Effector memory CD4-positive, alpha-beta T cell (primary cell): ENCODE data around the gene XG.
"Not testable (repeated sequence)": the region's sequence is repeated elsewhere in the genome, so short reads cannot be mapped to it uniquely, and the experiment has no call there.

Experiments used
- DNase-seq, 3 donors: peaks; one replicate each; pipeline ENCODE4 v3.0.0-alpha.2; 2020
- H3K27ac ChIP-seq: 2 replicates; pipeline ENCODE4 v1.7.0; 2013; ENCODE audit warnings: mild to moderate bottlenecking, low read length, moderate library complexity; ENCODE audit not compliant: insufficient read depth, poor library complexity, severe bottlenecking
- H3K27me3 ChIP-seq: replicated peaks from 2 replicates; pipeline ENCODE4 v1.7.0; 2013; ENCODE audit warnings: mild to moderate bottlenecking, low read length; ENCODE audit not compliant: insufficient read depth, control insufficient read depth, poor library complexity, severe bottlenecking
- H3K36me3 ChIP-seq: 2 replicates; pipeline ENCODE4 v1.7.0; 2013; ENCODE audit warnings: mild to moderate bottlenecking, low read length, moderate library complexity; ENCODE audit not compliant: control insufficient read depth, insufficient read depth
- H3K4me1 ChIP-seq: 2 replicates; pipeline ENCODE4 v1.7.0; 2013; ENCODE audit warnings: low read length, mild to moderate bottlenecking; ENCODE audit not compliant: control insufficient read depth, insufficient read depth, poor library complexity, severe bottlenecking
- H3K4me3 ChIP-seq: 2 replicates; pipeline ENCODE4 v1.7.0; 2013; ENCODE audit warnings: low read length, low read depth, mild to moderate bottlenecking; ENCODE audit not compliant: insufficient read depth, poor library complexity, severe bottlenecking
- H3K9me3 ChIP-seq: 2 replicates; pipeline ENCODE4 v1.7.0; 2013; ENCODE audit warnings: mild to moderate bottlenecking, low read length, moderate library complexity; ENCODE audit not compliant: control insufficient read depth

The XG gene

DNA sequence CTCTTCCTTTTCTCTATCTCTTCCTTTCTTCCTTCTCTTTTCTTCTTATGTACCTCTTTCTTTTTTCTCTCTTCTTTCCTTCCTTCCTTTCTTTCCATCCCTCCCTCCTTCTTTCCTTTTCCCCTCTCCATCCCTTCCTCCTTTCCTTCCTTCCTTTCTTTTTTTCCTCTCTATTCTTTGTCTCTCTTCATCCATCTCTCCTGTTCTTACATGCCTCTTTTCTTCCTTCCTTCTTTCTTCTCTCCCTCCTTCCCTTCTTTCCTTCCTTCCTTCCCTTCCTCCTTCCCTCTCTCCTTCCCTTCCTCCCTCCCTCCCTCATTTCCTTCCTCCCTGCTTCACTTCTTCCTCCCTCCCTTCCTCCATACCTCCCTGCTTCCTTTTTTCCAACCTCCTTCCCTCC is 19.2 kb upstream of the XG start:
- H3K9me3 ChIP-seq: no peaks in the 10 kb centered on the region
- H3K4me1 ChIP-seq: no peaks in the 10 kb centered on the region
- H3K36me3 ChIP-seq: peaks cover 46% of the 10 kb centered on the region
- H3K27me3 ChIP-seq: no peaks in the 10 kb centered on the region
- no peak overlapping the region for H3K4me3 ChIP-seq
- H3K27ac ChIP-seq: no peak overlapping the region
- DNase-seq: no peak

- Histone ChIP-seq H3K27me3 (no peaks in the 10 kb centered on the region), H3K27ac (no peak overlapping the region), H3K9me3 (no peaks in the 10 kb centered on the region), H3K4me3 (no peak overlapping the region), H3K4me1 (no peaks in the 10 kb centered on the region), H3K36me3 (peaks cover 48% of the 10 kb centered on the region)
- DNase-seq: no peak
Measured at GRCh38 chrX:2733286-2733685, 18.6 kb upstream of the XG start.

DNA sequence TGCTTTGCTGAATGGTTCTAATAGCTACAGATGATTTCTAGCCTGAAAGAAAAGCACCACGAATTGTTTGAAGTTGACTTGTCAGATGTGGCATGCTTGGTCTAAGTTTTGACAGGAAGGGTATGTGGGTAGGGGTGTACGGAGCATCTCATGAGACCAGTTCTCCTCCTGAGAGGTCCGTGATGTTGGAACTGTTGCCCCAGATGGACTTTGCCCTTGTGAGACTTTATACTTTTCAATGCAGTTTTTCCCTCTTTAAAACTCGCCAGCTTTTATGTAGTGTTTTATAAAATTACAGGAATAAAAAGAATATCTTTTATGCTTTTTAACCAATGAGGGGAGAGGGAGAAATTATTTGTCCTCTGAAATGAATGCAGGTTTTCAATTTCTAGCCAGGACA is 16.6 kb upstream of the XG start:
- Histone ChIP-seq H3K4me3 (no peak overlapping the region), H3K27ac (no peak overlapping the region), H3K4me1 (no peaks in the 10 kb centered on the region), H3K36me3 (peaks cover 42% of the 10 kb centered on the region), H3K9me3 (no peaks in the 10 kb centered on the region), H3K27me3 (no peaks in the 10 kb centered on the region)
- DNase-seq: no peak

GRCh38 chrX:2740672-2741071 is 11.2 kb upstream of the XG start:
- H3K27ac ChIP-seq: no peak overlapping the region
- no peaks in the 10 kb centered on the region for H3K27me3 ChIP-seq
- no peaks in the 10 kb centered on the region for H3K4me1 ChIP-seq
- DNase-seq: no peak
- peaks cover 28% of the 10 kb centered on the region for H3K36me3 ChIP-seq
- no peaks in the 10 kb centered on the region for H3K9me3 ChIP-seq
- no peak overlapping the region for H3K4me3 ChIP-seq

- Histone ChIP-seq H3K9me3 (no peaks in the 10 kb centered on the region), H3K36me3 (peaks cover 28% of the 10 kb centered on the region), H3K4me1 (no peaks in the 10 kb centered on the region), H3K4me3 (no peak overlapping the region), H3K27me3 (no peaks in the 10 kb centered on the region), H3K27ac (no peak overlapping the region)
- no peak for DNase-seq
Measured at GRCh38 chrX:2741386-2741785, 10.5 kb upstream of the XG start.

DNA sequence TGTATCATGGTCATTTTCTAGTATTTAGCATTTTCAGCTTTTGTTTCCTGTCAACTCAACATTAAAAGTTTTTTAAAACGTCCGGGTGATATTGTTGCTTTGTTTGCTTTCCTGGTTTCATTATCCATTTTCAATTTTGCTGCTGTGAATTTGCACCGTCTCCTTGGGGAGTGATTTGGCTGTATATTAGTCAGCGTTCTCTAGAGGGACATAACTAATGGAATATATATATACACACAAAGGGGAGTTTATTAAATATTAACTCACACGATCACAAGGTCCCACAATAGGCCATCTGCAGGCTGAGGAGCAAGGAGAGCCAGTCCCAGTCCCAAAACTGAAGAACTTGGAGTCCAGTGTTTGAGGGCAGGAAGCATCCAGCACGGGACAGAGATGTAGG is 5.6 kb upstream of the XG start:
- H3K9me3 ChIP-seq, H3K27ac ChIP-seq, H3K4me1 ChIP-seq, H3K36me3 ChIP-seq, H3K4me3 ChIP-seq, H3K27me3 ChIP-seq, DNase-seq: not testable (repeated sequence)

DNA sequence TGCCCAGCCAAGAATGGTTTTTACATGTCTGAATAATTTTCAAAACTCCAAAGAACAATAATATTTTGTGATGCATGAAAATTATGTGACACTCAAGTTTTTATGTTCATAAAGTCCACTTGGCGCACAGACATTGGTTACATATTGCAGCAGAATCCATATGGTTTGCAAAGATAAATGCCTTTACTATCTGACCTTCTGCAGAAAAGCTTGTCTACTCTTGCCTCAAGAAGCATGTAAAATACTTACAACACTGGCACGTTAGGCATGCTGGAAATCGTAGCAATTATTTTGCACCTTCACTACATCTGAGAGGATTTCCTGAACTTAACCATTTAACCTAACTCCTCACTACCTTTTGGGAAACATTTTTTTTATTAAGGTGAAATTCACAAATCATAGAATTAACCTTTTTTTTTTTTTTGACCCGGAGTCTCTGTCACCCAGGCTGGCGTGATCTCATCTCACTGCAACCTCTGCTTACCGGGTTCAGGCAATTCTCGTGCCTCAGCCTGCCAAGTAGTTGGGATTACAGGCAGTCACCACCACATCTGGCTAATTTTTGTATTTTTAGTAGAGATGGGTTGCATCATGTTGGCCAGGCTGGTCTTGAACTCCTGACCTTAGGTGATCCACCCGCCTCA is 3.5 kb upstream of the XG start:
- no peak for DNase-seq
- no peak overlapping the region for H3K27ac ChIP-seq
- H3K4me3 ChIP-seq: no peak overlapping the region

DNA sequence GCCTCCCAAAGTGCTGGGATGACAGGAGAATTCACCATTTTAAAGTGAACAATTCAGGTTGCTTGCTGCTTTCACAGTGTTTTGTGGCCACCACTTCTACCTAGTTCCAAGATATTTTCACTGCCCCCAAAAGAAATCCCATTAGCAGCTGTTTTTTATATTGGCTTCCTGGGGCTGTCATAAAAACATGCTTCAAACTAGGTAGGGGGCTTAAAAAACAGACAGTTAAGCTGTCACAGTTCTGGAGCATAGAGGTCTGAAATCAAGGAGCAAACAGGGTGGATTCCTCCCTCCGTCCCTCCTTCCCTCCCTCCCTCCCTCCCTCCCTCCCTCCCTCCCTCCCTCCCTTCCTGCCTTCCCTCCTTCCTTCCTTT is 3.0 kb upstream of the XG start:
- no peaks in the 10 kb centered on the region for H3K4me1 ChIP-seq
- H3K9me3 ChIP-seq: no peaks in the 10 kb centered on the region
- no peak overlapping the region for H3K27ac ChIP-seq
- no peak overlapping the region for H3K4me3 ChIP-seq
- DNase-seq: no peak
- H3K27me3 ChIP-seq: no peaks in the 10 kb centered on the region
- no peaks in the 10 kb centered on the region for H3K36me3 ChIP-seq

More for the DNA sequence above, 3.5 kb upstream of the XG start:
- no peaks in the 10 kb centered on the region for H3K4me1 ChIP-seq
- no peaks in the 10 kb centered on the region for H3K27me3 ChIP-seq
- H3K36me3 ChIP-seq: no peaks in the 10 kb centered on the region
- H3K9me3 ChIP-seq: no peaks in the 10 kb centered on the region

DNA sequence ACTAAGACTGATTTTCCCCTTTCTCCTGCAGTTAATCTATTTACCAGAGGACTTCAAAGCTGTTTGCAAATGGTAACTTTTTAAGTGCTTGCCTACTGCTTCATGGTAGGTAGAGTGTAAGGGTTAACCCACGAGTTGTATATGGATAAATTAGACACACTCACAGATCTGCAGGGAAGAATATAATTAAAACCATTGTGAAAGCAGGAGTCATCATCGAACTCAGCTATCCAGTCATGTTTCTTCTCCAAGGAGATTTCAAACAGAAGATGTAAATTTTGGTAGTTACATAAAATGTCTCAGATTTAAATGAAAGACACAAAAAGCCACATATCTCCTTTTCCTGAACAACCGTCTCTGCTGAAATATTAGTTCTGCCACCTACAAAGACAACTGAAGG is 549 bp upstream of the XG start:
- Histone ChIP-seq H3K4me3 (no peak overlapping the region), H3K4me1 (no peaks in the 10 kb centered on the region), H3K27ac (no peak overlapping the region), H3K27me3 (no peaks in the 10 kb centered on the region), H3K9me3 (no peaks in the 10 kb centered on the region), H3K36me3 (no peaks in the 10 kb centered on the region)
- DNase-seq: no peak

- H3K4me3 ChIP-seq, H3K27me3 ChIP-seq, H3K4me1 ChIP-seq: not testable (repeated sequence)
Measured at GRCh38 chrX:2752441-2752840, 601 bp downstream of the XG start.

More at GRCh38 chrX:2752441-2752840, 601 bp downstream of the XG start:
- H3K36me3 ChIP-seq, H3K9me3 ChIP-seq, H3K27ac ChIP-seq, DNase-seq: not testable (repeated sequence)
